NCI-H2227 treated with DMSO at 0.1 percent for 48 hours (cell line): Measurements from ENCODE around the gene LRRC8E.

Source experiments
- DNase-seq: peaks from one replicate; lab custom pipeline; 2025; lab: John Stamatoyannopoulos, UW

LRRC8E gene

GRCh38 chr19:7888145-7888825 is at the start of gene LRRC8E:
LRRC8E (plus strand) TSS chr19:7888510; CDS start chr19:7895604, 7,094 bp downstream.
- no peak for DNase-seq

DNA sequence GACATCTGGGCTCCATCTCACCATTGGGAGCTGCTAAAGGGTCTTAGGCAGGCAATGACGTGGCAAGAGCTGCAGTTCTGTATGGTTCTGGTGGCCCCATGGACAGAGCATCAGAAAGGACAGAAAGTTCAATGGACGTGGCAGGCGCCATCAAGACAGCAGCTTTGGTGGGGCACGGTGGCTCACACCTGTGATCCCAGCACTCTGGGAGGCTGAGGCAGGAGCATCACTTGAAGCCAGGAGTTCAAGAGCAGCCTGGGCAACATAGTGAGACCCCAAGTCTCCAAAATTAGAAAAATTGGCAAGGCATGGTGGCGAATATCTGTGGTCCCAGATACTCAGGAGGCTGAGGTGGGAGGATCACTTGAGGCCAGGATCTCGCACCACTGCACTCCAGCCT is 48.8 kb upstream of the LRRC8E start:
- no peak for DNase-seq

DNA sequence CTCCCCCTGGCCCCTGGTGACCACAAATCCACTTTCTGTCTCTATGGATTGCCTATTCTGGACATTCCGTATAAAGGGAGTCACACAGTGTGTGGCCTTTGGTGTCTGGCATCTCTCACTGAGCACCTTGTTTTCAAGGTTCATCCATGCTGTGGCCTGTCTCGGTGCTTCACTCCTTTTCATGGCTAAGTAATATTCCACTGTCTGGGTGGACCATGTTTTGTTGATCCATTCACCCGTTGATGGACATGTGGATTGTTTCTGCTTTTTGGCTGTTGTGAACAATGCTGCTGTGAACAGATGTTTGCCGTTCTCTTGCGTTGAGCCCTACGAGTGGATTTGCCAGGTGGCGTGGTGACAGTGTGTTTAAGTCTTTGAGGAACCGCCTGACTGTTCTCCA is 47.7 kb upstream of the LRRC8E start:
- no peak for DNase-seq

DNA sequence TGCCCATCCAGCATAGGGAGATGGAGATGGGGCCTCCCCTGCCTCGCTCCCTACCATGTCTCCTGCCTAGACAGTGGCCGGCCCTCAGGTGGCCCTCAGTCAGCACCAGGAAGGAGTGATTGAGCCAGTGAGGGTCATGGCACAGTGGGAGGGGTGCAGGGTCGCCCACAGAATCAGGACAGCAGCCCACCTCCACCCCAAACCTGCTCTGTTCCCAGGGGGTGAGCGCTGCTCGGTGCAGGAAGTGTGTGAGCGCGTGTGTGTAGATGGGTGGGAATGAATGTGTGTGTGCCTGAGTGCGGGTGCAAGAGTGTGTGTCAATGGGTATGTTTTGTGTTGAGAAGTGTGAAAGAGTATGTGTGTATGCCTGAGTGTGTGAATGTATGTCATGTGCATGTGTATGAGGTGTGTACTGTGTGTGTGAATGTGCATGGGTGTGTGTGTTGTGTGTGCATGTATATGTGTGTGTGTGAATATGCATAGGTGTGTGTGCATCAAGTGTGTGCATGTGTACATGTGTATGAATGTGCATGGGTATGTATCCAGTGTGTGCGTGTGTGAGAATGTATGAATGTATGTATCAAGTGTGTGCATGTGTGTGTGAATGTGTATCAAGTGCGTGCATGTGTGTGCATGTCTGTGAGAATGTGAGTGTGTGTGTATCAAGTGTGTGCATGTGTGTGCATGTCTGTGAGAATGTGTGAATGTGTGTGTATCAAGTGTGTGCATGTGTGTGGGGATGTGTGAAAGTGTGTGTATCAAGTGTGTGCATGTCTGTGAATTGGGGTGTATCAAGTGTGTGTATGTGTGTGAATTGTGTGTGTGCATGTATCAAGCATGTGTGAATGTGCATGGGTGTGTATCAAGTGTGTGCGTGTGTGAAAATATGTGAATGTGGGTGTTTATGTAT is 46.3 kb upstream of the LRRC8E start:
- DNase-seq, result no peak

- DNase-seq, result no peak
Measured at GRCh38 chr19:7842661-7843294, 45.5 kb upstream of the LRRC8E start.

- no peak for DNase-seq
Measured at GRCh38 chr19:7843521-7843920, 44.8 kb upstream of the LRRC8E start.

GRCh38 chr19:7844405-7844804 is 43.9 kb upstream of the LRRC8E start:
- DNase-seq, result no peak

DNA sequence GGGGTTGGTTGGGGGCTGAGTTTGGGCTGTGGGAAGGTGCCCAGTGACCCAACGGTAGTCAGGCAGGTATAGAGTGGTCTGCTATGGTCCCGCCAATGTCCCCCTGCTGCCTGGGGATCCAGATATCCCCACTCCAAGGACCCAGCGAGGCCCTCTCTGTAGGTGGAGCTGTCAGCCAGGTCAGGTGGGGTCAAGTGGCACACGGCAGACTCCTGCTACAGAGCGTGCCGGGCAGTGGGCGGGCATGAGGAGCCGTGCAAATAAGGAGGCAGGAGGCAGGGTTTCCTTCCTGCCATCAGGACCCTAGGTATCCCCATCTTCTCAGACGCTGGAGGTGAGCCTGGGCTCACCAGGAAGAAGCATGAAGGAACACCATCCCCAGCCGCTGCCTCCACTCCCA is 43.4 kb upstream of the LRRC8E start:
- DNase-seq, result no peak

DNA sequence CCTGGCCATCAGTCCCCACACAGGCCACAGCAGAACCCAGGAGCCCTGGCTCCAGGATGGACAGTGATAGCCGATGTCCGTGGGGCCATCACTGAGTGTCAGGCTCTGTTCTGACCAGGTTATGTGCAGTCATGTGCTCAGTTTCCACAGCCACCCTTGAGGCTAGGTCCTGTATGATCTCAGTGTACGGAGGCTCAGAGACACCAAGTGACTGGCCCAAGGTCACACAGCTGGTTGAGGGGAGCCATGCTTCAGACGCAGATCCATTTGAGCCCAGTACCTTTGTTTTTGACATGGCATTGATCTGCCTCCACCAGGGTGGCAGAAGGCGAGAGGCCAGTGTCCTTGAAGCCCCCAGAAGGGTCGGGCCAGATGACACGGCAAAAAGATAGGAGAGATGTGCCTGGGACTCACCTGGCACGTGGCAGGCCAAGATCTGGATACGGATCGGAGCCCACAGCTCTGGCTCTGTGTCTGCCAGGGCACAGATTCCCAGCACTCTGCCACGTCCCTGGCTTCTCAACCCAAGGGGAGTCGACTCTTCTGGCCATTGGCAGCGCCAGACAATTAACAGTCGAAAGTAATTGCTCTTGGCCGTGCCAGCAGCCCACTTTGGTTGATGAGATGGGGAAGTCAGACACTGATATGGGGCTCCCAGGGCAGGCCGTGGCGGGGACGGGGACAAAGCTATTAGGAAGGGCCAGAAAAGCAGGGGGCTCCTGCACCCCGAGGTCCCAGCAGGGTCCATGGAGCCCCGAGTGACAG is 42.7 kb upstream of the LRRC8E start:
- no peak for DNase-seq

DNA sequence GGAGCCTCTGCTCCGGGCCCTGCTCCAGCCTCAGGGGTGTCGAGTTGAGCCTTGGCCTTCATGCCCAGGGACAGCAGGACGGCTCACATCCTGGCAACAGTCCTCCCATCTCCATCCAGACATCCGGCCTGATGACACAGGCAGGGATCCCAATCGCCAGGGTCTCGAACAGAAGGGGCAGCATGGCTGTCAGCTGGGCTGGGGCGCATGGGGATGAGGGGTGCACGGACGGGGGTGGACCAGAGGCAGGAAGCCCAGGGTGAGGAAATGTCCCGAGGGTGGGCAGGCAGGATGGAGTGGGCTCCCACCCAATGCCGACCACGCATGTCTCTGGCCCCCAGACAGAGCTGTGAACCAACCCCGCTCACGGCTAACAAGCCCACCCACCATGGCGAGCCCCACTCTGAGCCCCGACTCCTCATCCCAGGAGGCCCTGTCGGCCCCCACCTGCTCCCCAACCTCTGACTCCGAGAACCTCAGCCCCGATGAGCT is 42.1 kb upstream of the LRRC8E start:
- no peak for DNase-seq

- DNase-seq, result no peak
Measured at GRCh38 chr19:7847664-7848063, 40.6 kb upstream of the LRRC8E start.

GRCh38 chr19:7848779-7849457 is 39.4 kb upstream of the LRRC8E start:
- DNase-seq, result no peak

DNA sequence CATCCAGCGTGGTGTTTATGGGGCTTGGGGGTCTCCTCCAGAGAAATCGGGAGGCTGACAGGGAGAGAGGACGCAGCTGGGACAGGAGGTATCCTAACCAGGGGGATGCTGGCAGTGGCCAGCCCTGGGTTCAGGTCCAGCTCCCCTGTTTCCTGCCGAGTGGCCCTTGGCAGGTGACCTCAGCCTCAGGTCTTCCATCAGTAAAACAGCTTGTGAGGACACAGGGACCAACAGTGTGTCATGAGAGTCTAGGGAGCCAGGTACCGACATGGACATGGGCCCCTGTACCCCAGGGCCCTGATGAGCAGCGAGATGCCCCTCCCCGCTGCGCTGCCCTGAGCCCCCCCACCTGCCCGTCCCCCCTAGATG is 38.7 kb upstream of the LRRC8E start:
- no peak for DNase-seq

DNA sequence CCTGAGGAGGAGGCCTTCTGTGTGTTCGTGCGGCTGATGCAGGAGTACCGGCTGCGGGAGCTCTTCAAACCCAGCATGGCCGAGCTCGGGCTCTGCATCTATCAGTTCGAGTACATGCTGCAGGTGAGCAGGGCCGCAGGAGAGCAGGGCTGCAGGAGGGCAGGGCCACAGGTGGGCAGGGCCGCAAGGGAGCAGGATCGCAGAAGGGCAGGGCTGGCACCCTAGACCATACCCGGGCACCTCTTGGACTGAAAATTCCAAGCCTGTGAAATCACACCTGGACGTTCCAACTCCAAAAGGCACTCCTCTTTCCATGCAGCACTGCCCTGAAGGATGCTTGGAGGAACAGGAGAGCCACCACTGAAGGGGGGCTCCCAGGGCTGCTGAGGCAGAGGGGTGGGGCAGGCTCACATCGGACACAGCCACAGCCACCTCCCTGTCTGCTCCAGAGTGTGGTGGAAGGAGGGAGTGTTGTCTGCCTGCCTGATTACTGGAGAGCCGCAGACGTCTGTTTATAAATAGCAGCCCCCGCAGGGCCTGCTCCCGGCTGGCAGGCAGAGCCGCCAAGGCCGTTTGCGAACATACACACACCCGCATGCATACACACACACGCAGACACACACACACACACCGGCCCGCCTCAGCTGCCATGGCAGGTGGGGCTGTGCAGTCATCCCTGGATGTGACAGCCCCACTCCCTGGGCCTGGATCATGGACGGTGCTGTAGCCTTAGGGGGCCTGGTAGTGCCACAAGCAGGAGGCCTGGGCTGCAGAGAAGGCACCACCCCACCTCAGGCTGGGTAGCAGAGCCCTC is 38.1 kb upstream of the LRRC8E start:
- DNase-seq, result peak; percentile 61

GRCh38 chr19:7850945-7851622 is 37.2 kb upstream of the LRRC8E start:
- no peak for DNase-seq

- no peak for DNase-seq
Measured at GRCh38 chr19:7851623-7852500, 36.4 kb upstream of the LRRC8E start.

GRCh38 chr19:7852851-7853769 is 35.2 kb upstream of the LRRC8E start:
- peak; percentile 64 for DNase-seq

DNA sequence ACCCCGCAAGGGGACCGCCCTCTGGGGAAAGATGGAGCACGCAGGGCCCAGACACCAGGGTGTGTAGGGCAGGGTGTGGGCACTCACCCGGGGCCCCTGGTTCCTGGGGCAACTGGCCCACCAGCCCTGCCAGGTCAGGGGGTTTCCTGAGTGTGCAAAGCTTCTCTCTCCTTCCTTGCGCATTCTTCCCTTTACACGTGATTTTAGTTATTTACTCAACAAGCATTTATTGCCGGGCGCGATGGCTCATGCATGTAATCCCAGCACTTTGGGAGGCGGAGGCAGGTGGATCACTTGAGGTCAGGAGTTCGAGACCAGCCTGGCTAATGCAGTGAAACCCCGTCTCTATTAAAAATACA is 34.6 kb upstream of the LRRC8E start:
- DNase-seq, result no peak
